ENCODE results near the gene ATF4.

Gene ATF4

DNA sequence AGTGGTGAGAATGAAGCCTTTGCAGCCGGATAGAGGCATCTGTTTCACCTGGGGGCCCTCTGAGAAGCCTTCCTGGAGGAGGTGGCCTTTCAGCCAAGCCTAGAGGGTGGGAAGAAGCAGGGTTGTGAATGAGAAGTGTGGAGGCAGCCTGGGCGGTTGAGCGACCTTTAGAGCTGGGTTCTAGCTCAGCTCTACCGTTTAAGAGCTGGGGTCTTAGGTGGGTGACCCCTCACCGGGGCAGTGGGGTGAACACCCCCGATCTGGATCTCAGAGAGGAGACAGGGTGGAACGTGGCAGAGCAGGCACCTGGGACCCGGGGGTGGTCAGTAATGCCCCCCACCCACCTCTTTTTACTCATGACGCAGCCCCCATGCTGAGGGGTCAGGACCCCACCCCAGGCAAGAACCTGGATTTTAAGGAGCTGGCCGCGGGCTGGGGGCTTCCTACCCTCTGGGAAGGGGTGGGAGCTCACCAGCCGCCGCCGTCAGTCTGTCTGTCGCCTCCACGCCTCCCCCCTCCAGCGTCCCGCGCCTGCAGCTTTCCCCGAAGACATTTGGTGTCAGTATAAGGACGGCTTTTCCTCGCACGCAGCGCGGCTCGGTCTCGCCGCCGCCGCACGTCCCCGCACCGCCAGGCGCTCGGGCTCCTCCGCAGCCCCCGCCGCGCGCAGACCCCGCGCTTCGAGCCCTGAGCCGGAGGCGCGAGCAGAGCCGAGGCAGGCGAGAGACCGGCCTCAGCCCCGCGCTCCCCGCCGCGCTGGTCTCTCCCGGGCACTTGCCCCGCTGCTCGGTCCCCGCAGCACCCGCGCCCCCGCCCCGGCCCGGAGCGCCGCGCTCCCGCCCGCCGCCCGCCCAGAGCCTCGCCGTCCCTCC, 36.8 kb downstream of the ATF4 start:
- no peak for DNase-seq (ENCODE audit: low read depth in 1 of 2, low spot score in 1 of 2)

DNA sequence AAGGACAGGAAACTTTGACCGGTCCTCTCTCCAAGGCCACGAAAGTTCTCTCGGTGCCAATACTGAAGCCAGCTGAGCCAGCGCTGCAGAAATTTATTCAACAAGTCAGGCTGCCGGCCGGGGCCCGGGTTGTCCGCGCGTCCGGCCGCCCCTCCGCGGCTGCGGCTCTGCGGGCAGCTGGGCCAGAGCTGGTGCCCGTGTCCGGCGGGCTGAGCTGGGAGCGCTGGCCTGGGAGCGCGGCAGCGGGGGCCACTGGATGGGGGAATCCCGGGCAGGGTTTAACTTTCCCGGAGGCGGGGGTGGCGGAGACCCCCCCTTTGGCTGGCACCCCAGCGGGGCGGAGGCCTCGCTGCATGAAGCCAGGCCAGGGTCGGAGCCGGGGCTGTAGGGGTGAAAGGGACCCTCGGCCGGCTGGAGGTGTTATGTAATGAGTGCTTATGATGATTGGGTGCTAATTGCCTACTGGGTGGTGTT, 37.9 kb downstream of the ATF4 start:
- no peak for DNase-seq (ENCODE audit: low read depth in 1 of 2, low spot score in 1 of 2)

DNA sequence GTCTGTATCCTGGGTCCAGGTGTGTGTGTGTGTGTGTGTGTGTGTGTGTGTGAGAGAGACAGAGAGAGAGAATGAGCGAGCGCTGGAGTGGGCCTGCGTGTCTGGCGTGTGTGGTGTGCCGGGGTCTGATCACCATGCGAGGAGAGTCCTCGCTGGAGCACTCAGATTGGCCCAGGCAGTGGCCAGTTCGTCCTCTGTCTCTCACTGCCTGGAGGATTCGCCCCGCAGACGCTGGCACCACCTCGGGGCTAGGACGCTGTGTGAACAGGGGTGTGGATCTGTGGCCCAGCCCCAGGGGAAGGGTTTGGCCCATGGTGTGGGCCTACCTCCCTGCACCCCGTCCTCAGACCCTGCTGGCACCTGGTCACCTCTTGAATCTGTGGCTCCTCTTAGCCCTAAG, 38.6 kb downstream of the ATF4 start:
- no peak for DNase-seq (ENCODE audit: low read depth in 1 of 2, low spot score in 1 of 2)

DNA sequence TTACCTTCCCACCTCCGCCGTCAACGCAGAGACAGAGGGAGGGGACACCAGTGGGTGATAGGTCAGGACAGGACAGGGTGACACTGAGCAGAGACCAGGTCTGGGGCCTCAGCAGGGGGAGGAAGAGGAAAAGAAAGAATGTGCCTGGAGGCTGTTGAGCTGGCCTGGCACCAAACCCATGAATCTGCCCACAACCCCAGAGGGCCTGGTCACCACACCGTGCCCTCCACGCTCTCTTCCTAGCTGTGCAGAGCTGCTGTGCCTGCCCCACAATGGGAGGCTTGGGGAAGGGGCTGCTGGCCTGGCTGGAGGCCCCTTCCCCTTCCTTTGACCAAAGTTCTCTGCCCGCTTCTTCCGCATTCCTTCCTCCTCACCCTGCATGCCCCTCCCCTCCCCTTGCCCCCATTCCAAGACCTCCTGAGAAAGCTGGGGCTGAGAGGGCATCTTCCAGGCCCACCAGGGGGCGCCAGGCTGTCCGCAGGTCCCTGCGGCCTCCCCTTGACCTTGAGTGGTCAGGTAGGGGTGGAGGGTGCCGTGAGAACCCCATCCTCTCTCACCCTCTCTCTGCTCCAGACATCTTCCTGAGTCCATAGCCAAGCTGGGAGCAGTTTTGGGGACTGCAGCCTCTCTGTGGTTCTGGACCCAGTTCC, 39.2 kb downstream of the ATF4 start:
- no peak for DNase-seq (ENCODE audit: low read depth in 1 of 2, low spot score in 1 of 2)

DNA sequence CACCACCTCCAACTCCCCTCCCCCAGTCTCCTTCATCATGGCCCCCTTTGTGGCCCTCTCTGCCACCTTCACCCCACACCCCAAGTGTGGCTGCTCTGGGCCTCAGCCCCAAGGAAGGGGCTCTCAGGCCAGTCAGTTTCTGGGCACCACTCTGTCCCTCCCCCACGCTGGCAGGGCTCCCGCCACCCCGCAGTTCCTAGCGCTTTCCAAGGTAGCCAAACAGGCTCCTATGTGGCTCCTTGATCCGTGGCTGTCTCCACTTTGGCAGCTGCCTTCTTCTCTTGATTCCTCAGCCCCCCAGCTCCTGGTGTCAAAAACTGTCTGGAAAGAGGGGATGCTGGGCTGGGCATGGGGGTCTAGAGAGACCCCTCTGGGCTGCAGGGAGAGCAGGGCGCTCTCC, 39.8 kb downstream of the ATF4 start:
- no peak for DNase-seq (ENCODE audit: low read depth in 1 of 2, low spot score in 1 of 2)

DNA sequence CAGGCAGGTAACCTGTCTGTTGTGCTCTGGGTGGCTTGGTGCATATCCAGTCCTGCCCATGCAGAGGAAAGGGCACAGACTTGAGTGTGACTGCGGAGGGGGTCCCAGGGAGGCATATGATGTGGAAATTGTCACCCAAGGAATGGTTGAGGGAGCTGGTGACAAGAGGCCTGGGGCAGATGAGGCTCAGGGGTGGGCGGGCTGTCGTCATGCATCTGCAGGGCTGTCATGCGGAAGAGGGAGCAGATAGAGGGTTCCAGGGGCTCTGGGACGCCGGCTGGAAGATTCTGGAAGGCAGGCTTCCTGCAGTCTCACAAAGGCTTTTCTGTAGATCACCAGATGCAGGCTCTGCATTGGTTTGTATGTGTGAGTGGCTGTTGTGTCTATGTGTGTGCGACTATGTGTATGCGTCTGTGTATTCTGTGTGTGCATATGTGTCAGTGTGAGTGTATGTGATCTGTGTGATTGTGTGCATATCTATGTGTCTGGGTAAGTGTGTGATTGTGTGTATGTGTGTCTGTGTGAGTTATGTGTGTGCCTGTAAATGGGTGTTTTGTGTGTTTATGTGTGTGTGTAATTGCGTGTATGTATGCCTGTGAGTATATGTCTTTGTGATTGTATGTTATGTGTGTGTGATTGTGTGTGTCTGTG, 42.6 kb downstream of the ATF4 start:
- DNase-seq (ENCODE audit: low read depth in 1 of 2, low spot score in 1 of 2): no peak

DNA sequence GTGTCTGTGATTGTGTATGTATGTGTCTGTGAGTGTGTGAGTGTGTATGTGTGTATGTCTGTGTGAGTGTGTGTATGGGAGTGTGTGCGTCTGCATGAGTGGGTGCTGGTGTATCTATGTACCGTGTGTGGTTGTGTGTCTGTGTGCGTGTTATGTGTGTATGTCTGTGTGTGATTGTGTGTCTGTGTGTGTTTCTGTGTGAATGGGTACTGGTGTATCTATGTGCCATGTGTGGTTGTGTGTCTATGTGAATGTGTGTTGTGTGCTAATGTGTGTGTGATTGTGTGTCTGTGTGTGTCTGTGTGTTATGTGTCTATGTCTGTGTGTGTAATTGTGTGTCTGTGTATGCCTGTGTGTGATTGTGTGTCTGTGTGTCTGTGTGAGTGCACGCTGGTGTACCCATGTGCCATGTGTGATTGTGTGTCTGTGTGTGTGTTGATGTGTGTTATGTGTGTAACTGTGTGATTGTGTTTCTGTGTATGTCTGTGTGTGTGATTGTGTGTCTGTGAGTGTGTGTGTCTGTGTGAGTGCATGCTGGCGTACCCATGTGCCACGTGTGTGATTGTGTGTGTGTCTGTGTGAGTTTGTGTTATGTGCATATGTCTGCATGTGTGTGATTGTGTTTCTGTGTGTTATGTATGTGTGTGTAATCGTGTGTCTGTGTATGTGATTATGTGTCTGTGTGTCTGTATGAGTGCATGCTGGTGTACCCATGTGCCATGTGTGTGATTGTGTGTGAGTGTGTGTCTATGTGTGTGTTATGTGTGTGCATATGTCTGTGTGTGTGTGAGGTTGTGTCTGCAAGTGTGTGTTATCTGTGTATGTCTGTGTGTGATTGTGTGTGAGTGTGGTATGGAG, 43.4 kb downstream of the ATF4 start:
- no peak for DNase-seq (ENCODE audit: low read depth in 1 of 2, low spot score in 1 of 2)

DNA sequence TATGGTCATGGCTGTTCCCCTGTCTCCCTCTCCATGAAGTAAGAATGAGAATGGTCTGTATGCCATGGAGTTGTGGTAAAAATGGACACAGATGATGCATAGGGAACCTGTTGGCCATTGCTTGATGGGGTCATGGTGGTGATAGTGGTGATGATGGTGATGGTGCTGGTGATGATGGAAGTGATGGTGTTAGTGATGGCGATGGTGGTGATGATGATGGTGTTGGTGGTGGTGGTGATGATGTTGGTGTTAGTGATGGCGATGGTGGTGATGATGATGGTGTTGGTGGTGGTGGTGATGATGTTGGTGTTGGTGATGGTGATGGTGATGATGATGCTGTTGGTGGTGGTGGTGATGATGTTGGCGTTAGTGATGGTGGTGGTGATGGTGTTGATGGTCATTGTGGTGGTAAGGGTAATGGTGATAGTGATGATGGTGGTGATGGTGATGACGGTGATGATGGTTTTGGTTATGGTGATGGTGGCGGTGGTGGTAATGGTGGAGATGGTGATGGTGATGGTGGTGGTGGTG, 45.1 kb downstream of the ATF4 start:
- no peak for DNase-seq (ENCODE audit: low read depth in 1 of 2, low spot score in 1 of 2)

DNA sequence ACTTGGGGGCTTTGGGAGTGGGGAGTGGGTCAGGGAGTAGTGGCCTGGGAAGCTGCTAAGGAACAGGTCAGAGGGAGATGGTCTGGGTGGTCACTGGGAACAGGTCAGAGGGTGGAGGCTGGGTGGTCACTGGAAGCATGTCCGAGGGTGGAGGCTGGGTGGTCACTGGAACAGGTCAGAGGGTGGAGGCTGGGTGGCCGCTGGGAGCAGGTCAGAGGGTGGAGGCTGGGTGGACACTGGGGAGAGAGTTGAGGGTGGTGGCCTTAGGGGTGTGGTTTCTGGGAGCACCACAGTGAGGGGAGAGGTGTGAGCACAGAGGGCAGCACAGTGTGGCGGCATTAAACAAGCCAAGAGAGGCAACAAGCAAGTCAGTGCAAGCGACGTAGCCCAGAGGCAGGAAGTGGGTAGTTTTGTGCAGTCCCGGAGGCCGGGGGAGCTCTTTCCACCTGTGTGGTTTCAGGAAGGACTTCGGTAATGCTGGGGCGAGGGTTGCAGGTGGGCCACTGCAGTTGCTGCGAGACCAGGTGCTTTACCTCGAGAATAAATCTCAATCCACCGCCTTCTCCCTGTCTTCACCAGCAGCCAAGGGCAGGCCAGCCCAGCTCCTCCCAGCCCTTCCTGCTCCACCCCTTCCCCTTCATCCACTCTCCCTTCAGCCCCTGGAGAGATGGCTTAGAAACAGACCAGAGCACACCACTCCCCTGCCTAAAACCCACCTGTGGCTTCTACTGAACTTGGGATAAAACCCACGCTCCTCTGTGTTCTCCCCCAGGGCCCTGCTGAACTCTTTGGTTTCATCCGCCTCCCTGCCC, 47.0 kb downstream of the ATF4 start:
- peak in 1 of 2 donors; percentile 7 for DNase-seq (ENCODE audit: low read depth in 1 of 2, low spot score in 1 of 2)

DNA sequence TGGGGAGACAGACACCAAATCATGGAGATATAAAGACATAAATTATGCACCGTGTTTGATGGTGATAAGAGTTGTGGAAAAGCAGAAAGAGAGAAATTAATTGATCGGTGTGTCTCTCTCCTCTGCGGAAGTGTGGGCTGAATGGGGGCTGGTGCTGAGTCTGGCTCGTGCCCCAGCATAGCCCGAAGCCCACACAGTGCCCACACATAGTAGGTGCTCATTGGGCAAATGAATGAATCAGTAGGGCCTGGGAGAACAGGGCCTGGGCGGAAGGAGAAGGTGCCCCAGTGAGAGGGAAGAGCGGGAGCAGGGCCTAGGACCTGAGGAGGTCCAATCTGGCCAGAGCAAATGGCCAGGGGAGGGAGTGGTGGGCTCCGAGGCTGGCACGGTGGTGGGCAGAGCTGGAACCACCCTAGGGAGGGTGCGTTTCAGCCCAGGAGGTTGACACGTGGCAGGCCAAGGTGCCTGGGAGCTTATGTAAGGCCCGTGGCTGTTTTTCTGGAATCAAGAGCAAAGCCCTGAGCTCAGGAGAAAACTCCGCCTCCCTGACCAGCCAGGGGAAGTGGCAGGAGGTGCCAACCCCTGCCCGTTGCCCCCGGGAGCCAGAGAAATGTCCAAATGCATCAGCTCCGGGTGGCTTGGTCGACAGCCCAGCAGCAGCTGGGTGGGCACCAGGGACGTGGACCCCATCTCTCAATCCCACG, 48.1 kb downstream of the ATF4 start:
- no peak for DNase-seq (ENCODE audit: low read depth in 1 of 2, low spot score in 1 of 2)

DNA sequence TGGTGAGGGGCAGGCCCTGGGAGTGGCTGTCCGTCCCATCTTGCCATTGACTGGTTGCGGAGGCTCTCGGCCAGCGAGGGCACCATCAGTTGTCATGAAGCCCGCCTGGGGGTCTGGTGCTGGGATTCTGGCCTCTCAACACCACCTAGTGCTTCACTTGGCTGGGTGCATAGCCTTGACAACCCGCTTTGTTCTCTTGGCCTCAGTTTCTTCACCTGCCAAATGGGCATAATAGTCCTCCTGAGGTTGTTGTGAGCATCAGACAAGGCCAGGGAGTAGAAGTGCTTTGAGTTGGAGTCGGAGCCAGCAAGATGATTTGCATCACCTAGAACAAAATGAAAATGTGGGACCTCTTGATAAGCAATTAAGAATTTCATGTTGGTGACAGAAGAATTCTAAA, 48.7 kb downstream of the ATF4 start:
- no peak for DNase-seq (ENCODE audit: low read depth in 1 of 2, low spot score in 1 of 2)

DNA sequence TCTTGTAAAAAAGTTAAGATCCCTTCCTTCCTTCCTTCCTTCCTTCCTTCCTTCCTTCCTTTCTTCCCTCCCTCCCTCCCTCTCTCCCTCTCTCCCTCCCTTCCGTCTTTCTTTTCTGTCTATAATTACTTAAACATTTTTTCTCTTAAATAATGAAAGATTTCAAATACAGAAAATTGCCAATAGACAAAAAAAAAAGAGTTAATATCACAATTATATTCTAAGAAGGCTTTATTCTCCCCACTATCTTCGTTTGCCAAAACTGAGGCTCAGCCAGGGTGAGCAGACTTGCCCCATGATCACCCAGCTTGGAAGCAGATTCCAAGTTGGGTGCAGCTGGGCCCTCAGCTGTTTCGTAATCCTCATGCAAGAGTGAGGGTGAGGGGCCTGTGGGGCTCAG, 49.9 kb downstream of the ATF4 start:
- no peak for DNase-seq (ENCODE audit: low read depth in 1 of 2, low spot score in 1 of 2)

DNA sequence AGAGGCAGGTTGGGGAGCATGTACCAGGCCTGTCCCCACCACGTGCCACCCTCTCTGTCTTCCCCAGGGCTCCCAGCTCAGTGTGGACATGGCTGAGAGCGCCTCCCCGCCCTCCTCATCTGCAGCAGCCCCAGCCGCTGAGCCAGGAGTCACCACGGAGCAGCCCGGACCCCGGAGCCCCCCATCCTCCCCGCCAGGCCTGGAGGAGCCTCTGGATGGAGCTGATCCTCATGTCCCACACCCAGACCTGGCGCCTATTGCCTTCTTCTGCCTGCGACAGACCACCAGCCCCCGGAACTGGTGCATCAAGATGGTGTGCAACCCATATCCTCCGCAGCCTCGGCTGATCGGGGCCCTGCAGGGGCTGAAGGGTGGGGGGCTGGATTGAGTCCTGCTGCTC, 50.3 kb downstream of the ATF4 start, which contains the start of gene CACNA1I:
Gene CACNA1I (plus strand): TSS at position 89 of the 400 bp plus-strand sequence. CDS start 0 bp downstream, at position 89.
- DNase-seq (ENCODE audit: low read depth in 1 of 2, low spot score in 1 of 2): no peak

DNA sequence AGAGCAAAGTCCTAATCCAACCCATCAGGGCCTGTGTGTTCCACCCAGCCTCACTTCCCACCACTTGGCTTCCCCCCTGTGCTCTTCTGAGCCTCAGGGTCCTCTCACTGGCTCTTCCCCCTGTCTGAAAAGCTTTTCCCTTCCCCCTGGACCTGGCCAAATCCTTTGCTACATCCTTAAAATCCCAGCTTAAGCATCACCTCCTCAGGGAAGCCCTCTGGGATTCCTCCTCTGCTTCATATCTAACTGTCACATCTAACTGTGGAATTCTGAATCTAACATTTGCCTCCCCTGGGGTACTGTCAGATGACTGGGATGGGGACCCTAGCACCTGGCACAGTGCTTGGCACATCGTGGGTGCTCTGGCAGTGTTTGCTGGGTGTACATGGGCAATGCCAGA, 51.2 kb downstream of the ATF4 start:
- no peak for DNase-seq (ENCODE audit: low read depth in 1 of 2, low spot score in 1 of 2)
